Keratinocyte (primary cell): ENCODE results near the gene ENDOU. TPM values are rescaled to one million over a fixed set of nuclear protein-coding genes. Genes with fewer than 3 reads are reported as not detected.

Experiments
- DNase-seq: peaks from one replicate; pipeline ENCODE4 v3.0.0-alpha.2; 2011; ENCODE audit warnings: low read depth, missing footprints, low spot score
- FAIRE-seq: peaks from 2 replicates; lab custom pipeline; 2011; peaks lifted over from hg19 to GRCh38; lab: Jason Lieb, UNC
- H2AFZ ChIP-seq: 2 replicates; pipeline ENCODE4 v1.6.0; 2012; ENCODE audit warnings: low read length, control low read depth, inconsistent platforms; ENCODE audit not compliant: control insufficient read depth
- H3K27ac ChIP-seq: 2 replicates; pipeline ENCODE4 v1.5.1; 2011; ENCODE audit warnings: low read length; ENCODE audit not compliant: control insufficient read depth, insufficient read depth
- H3K27me3 ChIP-seq: 3 replicates; pipeline ENCODE4 v1.6.0; 2011; ENCODE audit warnings: low read length; ENCODE audit not compliant: control insufficient read depth, insufficient read depth; ENCODE audit errors: extremely low read depth
- H3K36me3 ChIP-seq, 2 experiments: 2 replicates in 1 of 2; 3 replicates in 1 of 2; pipeline ENCODE4 v1.5.1; 2011; ENCODE audit warnings: low read length in 2 of 2, mild to moderate bottlenecking in 1 of 2; ENCODE audit not compliant: control insufficient read depth in 2 of 2, insufficient read depth in 2 of 2; ENCODE audit errors: extremely low read depth in 1 of 2
- H3K4me1 ChIP-seq: 3 replicates; pipeline ENCODE4 v1.5.1; 2011; ENCODE audit warnings: low read length; ENCODE audit not compliant: control insufficient read depth, insufficient read depth; ENCODE audit errors: extremely low read depth
- H3K4me2 ChIP-seq: 3 replicates; pipeline ENCODE4 v1.6.0; 2011; ENCODE audit warnings: low read depth, low read length; ENCODE audit not compliant: control insufficient read depth, insufficient read depth; ENCODE audit errors: extremely low read depth
- H3K4me3 ChIP-seq, 3 experiments: fragments of 200-600 bp in 1 of 3; sonication (generic) in 1 of 3; 2 replicates in 2 of 3; 3 replicates in 1 of 3; pipeline ENCODE4 v1.5.1; 2011 to 2016; ENCODE audit warnings: low read length in 3 of 3, mild to moderate bottlenecking in 3 of 3, control low read depth in 2 of 3, inconsistent platforms in 1 of 3, low read depth in 1 of 3, mixed read lengths in 1 of 3, mixed run types in 1 of 3, moderate library complexity in 1 of 3; ENCODE audit not compliant: control insufficient read depth in 2 of 3, insufficient read depth in 2 of 3; ENCODE audit errors: extremely low read depth in 1 of 3
- H3K79me2 ChIP-seq: 2 replicates; pipeline ENCODE4 v1.6.0; 2012; ENCODE audit warnings: low read length; ENCODE audit not compliant: control insufficient read depth, insufficient read depth
- H3K9ac ChIP-seq: 3 replicates; pipeline ENCODE4 v1.6.0; 2011; ENCODE audit warnings: low read length; ENCODE audit not compliant: control insufficient read depth, insufficient read depth; ENCODE audit errors: extremely low read depth
- H3K9me1 ChIP-seq: 3 replicates; pipeline ENCODE4 v1.6.0; 2011; ENCODE audit warnings: low read length; ENCODE audit not compliant: control insufficient read depth, insufficient read depth; ENCODE audit errors: extremely low read depth
- H3K9me3 ChIP-seq: 2 replicates; pipeline ENCODE4 v1.5.1; 2012; ENCODE audit warnings: low read depth, low read length; ENCODE audit not compliant: control insufficient read depth
- H4K20me1 ChIP-seq: 3 replicates; pipeline ENCODE4 v1.6.0; 2011; ENCODE audit warnings: low read length; ENCODE audit not compliant: control insufficient read depth, insufficient read depth; ENCODE audit errors: extremely low read depth
- CTCF ChIP-seq, 3 experiments: IDR thresholded peaks in 1 of 3; conservative IDR thresholded peaks in 1 of 3; optimal IDR thresholded peaks in 1 of 3; 2 replicates in 2 of 3; 3 replicates in 1 of 3; pipeline versions ENCODE3 to v1.5.1; 2011; ENCODE audit warnings: low read length in 3 of 3, mild to moderate bottlenecking in 3 of 3, moderate library complexity in 2 of 3, control low read depth in 1 of 3, inconsistent platforms in 1 of 3; ENCODE audit not compliant: insufficient read depth in 2 of 3; ENCODE audit errors: extremely low read depth in 1 of 3
- EZH2 ChIP-seq: IDR thresholded peaks from one replicate; pipeline ENCODE4 v1.6.1; 2012; ENCODE audit warnings: inconsistent platforms, mild to moderate bottlenecking, low read length, moderate library complexity
- dilution Hi-C: fragments of 300-500 bp; cut with MboI; formaldehyde crosslinking; loops from one replicate; pipeline ENCODE4 v1.7.0; 2020; ENCODE audit warnings: low sequenced_read_pairs; ENCODE audit not compliant: extremely low pct_ligation_motif_present
- polyA plus RNA-seq, 5 experiments: library from polyadenylated mRNA; depleted of rRNA in 3 of 5; stranded (reverse) in 3 of 5; stranded (forward) in 1 of 5; unstranded in 1 of 5; fragments of >200 nt; gene quantifications; 1 replicate in 1 of 5; 2 replicates in 3 of 5; 3 replicates in 1 of 5; pipeline versions ENCODE4 v1.2.1 to v1.2.3, GENCODE V29; 2011 to 2012; ENCODE audit warnings: missing spikeins in 2 of 5, low read depth in 1 of 5, low replicate concordance in 1 of 5

Gene ENDOU
- polyA plus RNA-seq, 1 donor (not counting 4 experiments of a cell fraction or from before 2014, with no cell fraction given): 0.33 TPM

- H3K4me3 ChIP-seq: peak overlapping the region in 2 of 3 experiments; percentile 49 to 55
- H4K20me1 ChIP-seq: no peaks in the 10 kb centered on the region
- no peaks in the 10 kb centered on the region for H3K36me3 ChIP-seq
- H3K4me2 ChIP-seq: peak overlapping the region; percentile 93
- DNase-seq (peak; percentile 26), FAIRE-seq (peak; percentile 90)
- H3K79me2 ChIP-seq: no peaks in the 10 kb centered on the region
- dilution Hi-C loops: no loop called here
- peak overlapping the region; percentile 13 for H2AFZ ChIP-seq
- no peak overlapping the region for H3K9ac ChIP-seq
- no peaks in the 10 kb centered on the region for H3K9me1 ChIP-seq
- H3K27me3 ChIP-seq: no peaks in the 10 kb centered on the region
- TF ChIP-seq EZH2 (no peak), CTCF (optimal IDR thresholded peaks at IDR 0.05 in 1 of 3, IDR thresholded peaks at IDR 0.05 in 1 of 3, conservative IDR thresholded peaks at IDR 0.05 in 1 of 3; ENCODE audit: extremely low read depth in 1 of 3, insufficient read depth in 2 of 3, low read length in 3 of 3) (peak; percentile 72 to 82 (median 76))
- peaks cover 16% of the 10 kb centered on the region for H3K4me1 ChIP-seq
- H3K27ac ChIP-seq: no peak overlapping the region
- H3K9me3 ChIP-seq: no peaks in the 10 kb centered on the region
These were observed 9.9 kb downstream of the ENDOU start for GRCh38 chr12:47715393-47715876.

DNA sequence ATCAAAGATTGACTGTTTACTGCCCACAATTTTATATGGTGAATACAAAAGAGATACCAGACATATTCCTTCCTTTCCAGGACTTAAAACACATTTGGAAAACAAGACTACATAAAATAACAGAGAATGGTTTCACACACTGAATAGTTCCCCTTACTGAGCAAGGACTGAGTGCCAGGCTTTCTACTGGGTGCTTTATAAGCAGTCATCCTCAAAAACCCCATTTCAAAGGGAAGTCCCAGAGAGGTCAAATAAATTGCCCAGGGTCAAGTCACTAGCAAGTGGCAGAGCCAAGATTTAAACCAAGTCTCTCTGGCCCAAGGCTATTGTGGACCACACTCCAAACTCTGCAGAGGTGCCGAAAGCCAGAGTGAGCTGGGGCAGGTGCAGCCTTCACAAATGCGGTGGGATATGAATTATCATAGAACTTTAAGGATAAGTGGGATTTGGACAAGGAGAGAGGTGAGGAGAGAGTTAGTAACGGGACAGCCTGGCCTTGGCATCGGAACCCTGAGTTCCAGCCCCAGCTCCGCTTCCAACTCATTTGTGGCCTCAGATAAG is 10.4 kb downstream of the ENDOU start:
- no peak for FAIRE-seq
- no peaks in the 10 kb centered on the region for H3K9me1 ChIP-seq
- H3K9ac ChIP-seq: no peak overlapping the region
- no peaks in the 10 kb centered on the region for H3K27me3 ChIP-seq
- no peak overlapping the region for H3K27ac ChIP-seq
- H3K79me2 ChIP-seq: no peaks in the 10 kb centered on the region
- H3K4me2 ChIP-seq: peak overlapping the region; percentile 93
- dilution Hi-C loops: no loop called here
- no peaks in the 10 kb centered on the region for H3K36me3 ChIP-seq
- H3K4me1 ChIP-seq: peaks cover 16% of the 10 kb centered on the region
- no peak for DNase-seq
- no peaks in the 10 kb centered on the region for H4K20me1 ChIP-seq
- H3K4me3 ChIP-seq: no peak overlapping the region
- H3K9me3 ChIP-seq: no peaks in the 10 kb centered on the region
- no peak for TF ChIP-seq EZH2
- TF ChIP-seq CTCF (optimal IDR thresholded peaks at IDR 0.05 in 1 of 3, IDR thresholded peaks at IDR 0.05 in 1 of 3, conservative IDR thresholded peaks at IDR 0.05 in 1 of 3; ENCODE audit: extremely low read depth in 1 of 3, insufficient read depth in 2 of 3, low read length in 3 of 3): no peak
- H2AFZ ChIP-seq: no peak overlapping the region
